Fibroblast of lung (primary cell): Measurements from ENCODE around the gene ARVCF.

ENCODE experiments used
- EZH2 ChIP-seq: IDR thresholded peaks from 2 replicates; pipeline ENCODE4 v1.5.1; 2012; ENCODE audit warnings: low read length, control low read depth, mild to moderate bottlenecking; ENCODE audit errors: missing control alignments
- TF ChIP-seq, protein P1 (sequence below), 2 donors: IDR thresholded peaks in 1 of 2; conservative IDR thresholded peaks in 1 of 2; 1 replicate in 1 of 2; 2 replicates in 1 of 2; pipeline ENCODE4 v1.5.1; 2011 to 2012; ENCODE audit warnings: low read length in 2 of 2, control low read depth in 1 of 2, inconsistent platforms in 1 of 2, low read depth in 1 of 2, mild to moderate bottlenecking in 1 of 2

DNA sequence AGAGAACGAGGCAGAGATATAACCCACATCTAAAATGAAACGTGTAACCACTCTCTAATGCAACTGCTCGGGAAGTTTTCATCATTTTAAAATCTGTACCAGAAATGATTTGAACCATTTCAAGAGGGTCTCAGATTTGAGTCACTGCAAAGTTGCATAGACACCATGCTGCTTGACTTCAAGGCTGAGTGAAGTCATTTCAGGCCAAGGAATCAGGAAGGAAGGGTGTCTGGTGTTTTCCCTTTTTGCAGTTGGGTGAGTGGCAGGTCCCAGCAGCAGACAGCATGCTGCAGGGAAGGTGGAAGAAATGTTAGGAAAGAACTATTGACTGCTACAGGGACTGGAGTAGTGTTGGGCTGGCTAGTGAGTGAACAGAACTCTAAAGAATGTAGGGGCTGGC is 20.8 kb upstream of the ARVCF start:
- TF ChIP-seq, protein P1, sequence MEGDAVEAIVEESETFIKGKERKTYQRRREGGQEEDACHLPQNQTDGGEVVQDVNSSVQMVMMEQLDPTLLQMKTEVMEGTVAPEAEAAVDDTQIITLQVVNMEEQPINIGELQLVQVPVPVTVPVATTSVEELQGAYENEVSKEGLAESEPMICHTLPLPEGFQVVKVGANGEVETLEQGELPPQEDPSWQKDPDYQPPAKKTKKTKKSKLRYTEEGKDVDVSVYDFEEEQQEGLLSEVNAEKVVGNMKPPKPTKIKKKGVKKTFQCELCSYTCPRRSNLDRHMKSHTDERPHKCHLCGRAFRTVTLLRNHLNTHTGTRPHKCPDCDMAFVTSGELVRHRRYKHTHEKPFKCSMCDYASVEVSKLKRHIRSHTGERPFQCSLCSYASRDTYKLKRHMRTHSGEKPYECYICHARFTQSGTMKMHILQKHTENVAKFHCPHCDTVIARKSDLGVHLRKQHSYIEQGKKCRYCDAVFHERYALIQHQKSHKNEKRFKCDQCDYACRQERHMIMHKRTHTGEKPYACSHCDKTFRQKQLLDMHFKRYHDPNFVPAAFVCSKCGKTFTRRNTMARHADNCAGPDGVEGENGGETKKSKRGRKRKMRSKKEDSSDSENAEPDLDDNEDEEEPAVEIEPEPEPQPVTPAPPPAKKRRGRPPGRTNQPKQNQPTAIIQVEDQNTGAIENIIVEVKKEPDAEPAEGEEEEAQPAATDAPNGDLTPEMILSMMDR (conservative IDR thresholded peaks at IDR 0.05 in 1 of 2, IDR thresholded peaks at IDR 0.05 in 1 of 2; ENCODE audit: low read depth in 1 of 2, low read length in 2 of 2), result no peak
- no peak for TF ChIP-seq EZH2
